ENCODE measurements around the gene CST6.
A peak's percentile ranks its signal among the peaks of the same experiment; 100 is the strongest.

CST6 gene

DNA sequence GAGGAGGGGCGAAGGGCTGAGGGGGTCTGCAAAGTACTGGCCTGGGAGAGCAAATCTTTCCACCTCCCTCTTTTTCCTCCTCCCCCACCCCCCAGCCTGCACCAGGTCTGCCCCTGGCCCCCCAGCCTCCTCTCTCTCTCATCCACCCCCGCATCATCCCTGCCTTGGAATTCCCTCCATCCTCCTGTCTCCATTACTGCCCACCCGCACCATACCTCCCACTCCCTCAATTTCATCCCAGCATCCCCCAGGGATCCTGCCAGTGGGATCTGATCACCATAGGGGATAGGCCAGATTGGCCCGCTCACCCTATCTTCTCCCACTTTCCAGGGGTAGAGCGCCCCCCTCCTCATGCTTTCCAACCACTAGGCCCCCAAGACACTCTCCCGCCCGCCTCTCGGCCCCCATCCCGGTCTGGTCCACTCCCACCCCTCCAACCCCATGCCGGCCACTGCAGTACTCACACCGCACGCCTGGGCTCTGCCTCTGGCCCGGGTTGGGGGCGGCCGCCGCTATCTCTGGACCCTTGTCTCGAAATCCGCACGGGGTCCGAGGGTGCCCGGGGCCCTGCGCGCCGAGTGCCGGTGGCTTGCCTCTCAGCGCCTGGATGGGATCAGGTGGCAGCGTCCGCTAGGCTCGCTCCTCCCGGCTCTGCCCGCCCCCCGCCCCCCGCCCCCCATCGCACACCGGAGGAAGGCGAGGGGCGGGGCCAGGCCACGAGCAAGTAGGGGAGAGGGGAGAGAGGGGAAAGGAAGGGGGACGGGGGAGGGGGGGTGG lies 36.9 kb downstream of the CST6 start, which contains the start of gene GAL3ST3:
TSS of gene GAL3ST3 (minus strand) at position 615 of the 777 bp plus-strand sequence. CDS start 3,746 bp downstream, outside the sequence.
- no peak for DNase-seq

DNA sequence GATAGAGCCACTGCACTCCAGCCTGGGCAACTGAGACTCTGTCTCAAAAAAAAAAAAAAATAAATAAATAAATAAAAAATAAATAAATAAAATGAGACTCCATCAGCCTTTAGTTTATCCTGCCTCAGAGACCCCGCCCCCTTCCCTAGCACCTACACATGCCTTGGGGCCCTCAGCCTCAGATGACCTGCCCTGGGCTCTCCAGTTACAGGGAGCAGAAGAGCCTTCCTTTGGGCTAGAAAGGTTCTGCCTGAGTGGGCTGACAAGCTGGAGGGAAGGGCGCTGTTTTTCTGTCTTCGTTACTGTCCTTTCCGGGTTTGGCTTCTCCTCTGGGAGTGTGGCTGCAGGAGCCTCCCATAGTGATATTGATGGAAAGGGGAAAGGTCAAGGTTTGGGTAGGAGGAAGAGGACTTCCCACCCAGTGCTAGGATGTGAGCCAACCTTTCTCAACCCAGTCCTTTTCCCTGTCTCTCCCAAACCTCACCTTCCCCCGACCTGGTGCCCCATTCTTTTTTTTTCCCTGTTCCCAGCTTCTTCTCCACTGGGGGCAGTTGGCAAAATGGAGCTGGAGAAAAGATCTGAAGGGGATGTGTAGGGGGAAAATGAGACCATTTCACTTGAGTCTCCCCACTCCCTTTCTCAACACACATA lies 38.9 kb downstream of the CST6 start:
- no peak for DNase-seq

DNA sequence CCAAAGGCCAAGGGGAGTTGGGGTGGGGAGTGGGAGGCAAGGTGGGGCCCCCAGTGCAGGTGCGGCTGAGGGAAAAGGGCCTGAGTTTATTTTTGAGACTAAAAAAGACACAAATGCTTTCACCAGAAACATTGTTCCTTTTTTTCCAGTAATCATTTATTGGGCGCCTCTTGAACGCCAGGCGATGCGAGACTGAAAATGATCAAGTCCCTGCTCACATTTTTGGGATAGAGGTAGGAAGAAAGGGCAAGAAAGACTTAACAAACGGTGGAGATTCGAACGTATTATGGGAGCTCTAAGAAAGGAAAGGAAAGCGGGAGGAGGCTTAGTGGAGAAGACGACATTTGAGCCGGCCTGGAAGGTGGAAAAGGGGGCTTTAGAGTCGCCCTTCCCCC lies 39.6 kb downstream of the CST6 start:
- DNase-seq: no peak

DNA sequence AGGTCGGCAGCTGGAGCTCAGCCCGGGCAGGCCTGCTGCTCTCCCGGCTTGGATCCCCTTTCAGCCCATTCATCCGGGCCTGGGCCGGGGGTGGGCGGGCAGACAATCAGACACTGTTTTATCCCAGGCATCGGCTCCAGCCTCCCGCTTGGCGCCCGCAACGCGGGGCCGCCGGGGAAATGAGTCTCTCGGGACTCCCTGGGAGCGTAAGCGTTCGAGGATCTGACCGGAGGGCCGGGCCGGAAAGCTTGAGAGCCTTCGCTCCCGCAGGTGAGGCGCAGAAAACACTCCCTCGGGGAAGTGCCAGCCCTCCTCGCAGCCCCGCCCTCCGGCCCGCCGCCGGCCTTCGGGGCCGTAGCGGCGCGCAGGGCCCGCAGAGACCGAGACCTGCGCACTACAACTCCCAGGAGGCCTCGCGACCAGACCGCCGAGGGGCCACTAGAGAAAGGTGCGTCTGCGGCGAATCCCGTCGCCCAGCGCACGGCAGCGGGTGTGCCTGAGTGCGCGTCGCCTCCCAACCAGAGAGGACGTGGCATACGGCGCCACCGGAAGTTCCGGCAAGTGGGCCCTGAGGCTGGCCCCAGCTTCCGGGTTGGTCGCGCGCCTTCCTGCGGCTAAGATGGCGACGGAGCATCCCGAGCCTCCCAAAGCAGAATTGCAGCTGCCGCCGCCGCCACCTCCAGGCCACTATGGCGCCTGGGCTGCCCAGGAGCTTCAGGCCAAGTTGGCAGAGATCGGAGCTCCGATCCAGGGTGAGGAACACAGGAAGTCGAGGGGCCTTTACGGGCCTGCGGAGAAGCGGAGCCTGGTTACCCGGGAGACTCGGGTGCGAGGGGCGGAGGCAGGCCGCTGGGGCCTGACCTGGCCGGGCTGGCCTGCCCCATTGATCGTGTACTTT lies 40.2 kb downstream of the CST6 start, which contains the start of gene SF3B2:
TSS of gene SF3B2 (plus strand) at position 599 of the 898 bp plus-strand sequence. CDS start at position 620, 21 bp downstream.
- DNase-seq: peak; percentile 94

DNA sequence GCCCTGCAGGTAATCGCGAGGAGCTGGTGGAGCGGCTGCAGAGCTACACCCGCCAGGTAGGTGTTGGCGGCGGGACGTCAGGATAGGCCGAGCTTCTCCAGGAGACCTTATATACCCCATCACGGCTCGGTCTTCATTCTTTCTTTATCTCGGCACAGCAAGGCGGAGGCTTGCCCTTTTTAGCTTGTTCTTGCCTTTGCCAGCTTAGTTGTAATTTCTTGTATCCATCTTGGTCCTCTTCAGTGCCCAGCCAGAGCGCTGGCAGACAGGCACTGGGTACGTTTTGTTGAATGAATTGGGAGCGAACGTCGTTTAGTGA lies 40.8 kb downstream of the CST6 start:
- no peak for DNase-seq

DNA sequence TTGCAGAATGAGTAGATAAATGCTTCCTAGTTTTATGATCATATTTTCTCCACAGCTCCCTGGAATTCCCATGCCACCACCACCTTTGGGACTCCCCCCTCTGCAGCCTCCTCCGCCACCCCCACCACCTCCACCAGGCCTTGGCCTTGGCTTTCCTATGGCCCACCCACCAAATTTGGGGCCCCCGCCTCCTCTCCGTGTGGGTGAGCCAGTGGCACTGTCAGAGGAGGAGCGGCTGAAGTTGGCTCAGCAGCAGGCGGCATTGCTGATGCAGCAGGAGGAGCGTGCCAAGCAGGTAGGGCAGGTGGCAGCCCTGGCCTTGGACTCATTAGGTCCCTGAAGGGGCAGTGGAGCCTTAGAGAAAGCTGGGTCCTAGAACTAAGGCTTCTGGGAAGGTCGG lies 43.2 kb downstream of the CST6 start:
- no peak for DNase-seq

DNA sequence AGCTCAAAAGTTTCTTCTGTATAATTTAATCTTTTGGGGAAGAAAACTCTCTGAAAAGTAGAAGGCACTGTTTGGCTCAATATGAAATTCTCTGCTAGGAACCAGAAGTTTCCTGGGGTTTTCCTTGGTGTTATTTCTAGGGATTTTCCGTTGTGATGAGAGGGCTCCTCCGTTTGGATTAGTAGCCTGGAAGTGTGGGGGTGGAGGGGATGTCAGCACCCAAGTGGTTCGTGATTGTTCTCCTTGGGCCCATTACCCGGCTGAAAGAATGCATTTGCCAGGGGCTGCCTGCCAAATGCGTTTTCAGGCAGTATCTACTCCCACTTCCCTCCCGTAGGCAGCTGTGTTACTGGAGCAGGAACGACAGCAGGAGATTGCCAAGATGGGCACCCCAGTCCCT lies 44.7 kb downstream of the CST6 start:
- no peak for DNase-seq

DNA sequence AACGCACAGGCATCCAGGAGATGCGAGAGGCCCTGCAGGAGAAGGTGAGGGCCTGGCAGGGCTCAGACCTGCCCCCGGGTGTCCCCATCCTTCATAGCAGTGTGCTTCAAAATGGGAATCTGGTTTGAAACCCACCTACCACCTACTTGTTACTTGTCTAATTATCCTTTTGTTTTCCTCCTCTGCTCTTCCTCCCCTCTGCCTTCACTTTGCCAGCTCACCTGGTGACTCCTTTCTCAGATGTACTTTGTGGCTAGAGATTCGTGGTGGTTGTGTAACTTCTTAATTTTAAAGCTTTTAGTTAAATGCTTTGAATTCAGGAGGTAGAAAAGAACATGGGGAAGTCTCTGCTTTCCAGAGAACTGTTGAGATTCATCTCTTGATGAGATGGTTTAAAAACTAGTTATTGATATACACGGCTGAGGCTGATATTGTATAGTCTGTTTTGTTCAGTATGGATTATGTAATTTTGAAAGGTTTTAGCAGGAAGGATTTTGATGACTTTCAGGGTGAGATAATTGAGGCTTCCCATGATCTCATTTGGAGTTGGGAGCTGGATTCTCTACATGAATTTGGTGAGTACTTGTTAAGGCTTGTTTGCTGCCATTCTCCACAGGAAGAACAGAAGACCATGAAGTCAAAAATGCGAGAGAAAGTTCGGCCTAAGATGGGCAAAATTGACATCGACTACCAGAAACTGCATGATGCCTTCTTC lies 48.3 kb downstream of the CST6 start:
- DNase-seq: no peak

DNA sequence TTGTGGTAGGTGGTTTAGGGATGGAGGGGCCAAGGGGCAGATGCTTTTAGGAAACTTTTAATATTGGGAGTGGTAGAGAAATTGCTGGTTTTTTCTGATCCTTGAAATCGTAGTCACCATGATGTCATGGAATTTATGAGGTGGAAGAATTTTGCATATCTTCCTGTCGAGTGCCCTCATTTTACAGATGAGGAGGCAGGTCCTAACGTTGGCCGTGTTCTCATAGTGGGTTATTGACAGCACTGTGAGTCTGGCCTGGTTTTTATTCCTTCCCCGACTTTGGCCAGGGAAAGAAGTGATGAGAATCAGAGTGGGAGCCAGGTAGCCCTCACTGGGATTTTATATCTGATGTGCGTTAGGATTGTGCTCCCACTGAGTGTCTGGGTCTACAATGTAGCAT lies 49.5 kb downstream of the CST6 start:
- no peak for DNase-seq

DNA sequence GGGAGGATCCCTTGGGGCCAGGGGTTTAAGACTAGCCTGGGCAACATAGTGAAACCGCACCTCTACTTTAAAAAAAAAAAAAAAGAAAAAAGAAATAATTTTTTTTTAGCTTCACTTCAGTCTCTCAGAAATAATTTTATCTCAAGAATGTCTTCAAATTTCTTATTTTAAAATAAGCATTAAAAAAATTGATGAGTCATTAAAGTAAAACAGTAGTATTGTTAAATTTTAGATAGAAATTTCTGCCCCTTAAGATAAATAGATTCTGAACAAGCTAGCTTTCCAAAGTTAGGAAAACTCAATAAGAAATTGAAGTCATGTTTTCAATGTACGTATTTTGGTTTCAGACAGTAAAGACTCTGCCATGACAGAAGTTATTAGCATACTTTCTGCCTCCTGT lies 50.6 kb downstream of the CST6 start:
- no peak for DNase-seq

All from stimulated activated CD4-positive, alpha-beta T cell treated with anti-CD3 and anti-CD28 coated beads, Interleukin-12 subunit alpha, Interleukin-12 subunit beta, amount 100 ng/mL, for 4 hours (primary cell).